ENCODE measurements around the gene ST6GAL1.

GRCh38 chr3:186939536-186939935 is 9.2 kb downstream of the ST6GAL1 start:
- no peak for TF ChIP-seq CTCF (IDR thresholded peaks at IDR 0.05)
- no peak for TF ChIP-seq POLR2AphosphoS5 (IDR thresholded peaks at IDR 0.05; ENCODE audit: low read depth, low read length)
